Activated CD4-positive, alpha-beta T cell treated with anti-CD3 and anti-CD28 coated beads, Interleukin-2, Interleukin-6, amounts not matched to agents 100 ng/mL and 50 ng/mL, durations not matched to agents 16 hours and 8 hours (primary cell): Measurements from ENCODE around the gene CLHC1.
"Not testable (repeated sequence)": the region's sequence is repeated elsewhere in the genome, so short reads cannot be mapped to it uniquely, and the experiment has no call there.

Experiments
- DNase-seq: peaks from one replicate; pipeline ENCODE4 v3.0.0-alpha.2; 2020

Gene CLHC1

GRCh38 chr2:55133467-55134315 lies 98.4 kb downstream of the CLHC1 start:
- DNase-seq: peak; percentile 68

DNA sequence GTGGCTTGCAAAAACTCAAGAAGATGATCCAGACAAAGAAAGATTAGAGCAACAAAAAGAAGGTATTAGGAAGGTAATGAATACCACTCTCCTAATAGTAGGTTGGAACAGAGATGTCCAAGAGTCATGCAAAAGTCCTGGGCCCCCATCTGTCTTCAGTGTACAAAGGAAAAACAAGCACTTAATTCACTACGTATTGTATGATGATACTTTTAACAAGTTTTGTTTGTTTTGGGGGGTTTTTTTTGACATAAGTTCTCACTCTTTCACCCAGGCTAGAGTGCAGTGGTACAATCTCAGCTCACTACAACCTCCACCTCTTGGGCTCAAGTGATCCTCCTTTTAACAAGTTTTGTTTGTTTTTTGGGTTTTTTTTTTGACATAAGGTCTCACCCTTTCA lies 101.2 kb downstream of the CLHC1 start:
- no peak for DNase-seq

- DNase-seq: not testable (repeated sequence)
Observed at GRCh38 chr2:55126643-55127042, 105.5 kb downstream of the CLHC1 start.
